RPMI7951 (cell line): ENCODE results near the gene POPDC3. TPM values are rescaled to one million over a fixed set of nuclear protein-coding genes. Genes with fewer than 3 reads are reported as not detected.
"Not testable (repeated sequence)": the region's sequence is repeated elsewhere in the genome, so short reads cannot be mapped to it uniquely, and the experiment has no call there.

Experiments
- DNase-seq: peaks from one replicate; pipeline ENCODE4 v3.0.0-alpha.2; 2012; ENCODE audit warnings: low read depth
- total RNA-seq: library from RNA; depleted of rRNA; stranded (reverse); fragments of >200 nt; shearing (Covaris generic); gene quantifications from 2 replicates; pipeline ENCODE4 v1.2.3, GENCODE V29; 2014

POPDC3 gene
- total RNA-seq, 1 experiment from 2014 or later, result 66.4 TPM

DNA sequence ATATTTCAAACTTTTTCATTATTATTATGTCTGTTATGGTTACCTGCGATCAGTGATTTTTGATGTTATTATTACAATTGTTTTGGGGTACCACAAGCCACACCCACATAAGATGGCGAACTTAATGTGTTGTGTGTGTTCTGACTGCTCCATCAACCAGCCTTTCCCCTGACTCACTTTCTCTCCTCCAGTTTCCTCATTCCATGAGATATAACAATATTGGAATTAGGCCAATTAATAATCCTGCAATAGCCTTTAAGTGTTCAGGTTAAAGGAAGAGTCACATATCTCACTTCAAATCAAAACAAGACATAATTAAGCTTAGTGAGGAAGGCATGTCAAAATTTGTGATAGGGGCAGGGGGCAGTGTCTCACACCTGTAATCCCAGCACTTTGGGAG, 16.3 kb upstream of the POPDC3 start:
- no peak for DNase-seq

DNA sequence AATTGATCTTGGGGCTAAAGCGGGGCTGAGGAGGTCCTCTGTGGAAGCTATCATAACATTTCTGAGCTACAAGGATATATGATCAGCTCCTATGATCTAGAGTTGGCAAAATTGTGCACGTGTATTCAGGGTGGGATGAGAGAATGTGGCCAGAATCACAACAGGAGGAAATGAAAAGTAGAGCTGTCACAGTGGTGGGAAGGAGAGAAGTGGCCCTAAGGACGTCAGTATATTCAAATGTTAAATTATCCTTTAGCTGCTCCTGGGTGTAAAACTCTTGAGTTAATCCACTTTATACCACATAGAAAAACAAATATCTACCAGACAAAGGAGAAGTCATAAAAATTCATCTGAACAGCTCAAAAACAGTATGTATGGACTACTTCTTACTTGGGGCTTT, 14.8 kb upstream of the POPDC3 start:
- no peak for DNase-seq

DNA sequence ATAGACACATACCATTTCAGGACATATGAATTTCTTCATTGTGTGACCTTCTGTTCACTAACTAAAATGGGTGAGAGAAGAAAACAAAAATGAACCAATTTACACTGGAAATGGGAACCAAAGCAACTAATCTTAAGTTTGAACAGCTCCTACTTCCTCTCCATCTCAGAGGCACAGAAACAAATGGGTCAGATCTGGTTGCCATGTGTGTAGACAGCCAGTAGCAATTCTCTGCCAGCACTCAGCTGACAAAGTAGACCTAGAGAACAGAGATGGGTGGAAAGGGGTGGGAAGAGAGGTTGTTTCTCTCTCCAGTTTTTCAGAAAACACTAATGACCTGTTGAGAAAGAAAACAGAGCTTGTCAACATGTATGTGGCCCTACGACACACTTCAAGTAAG, 14.3 kb upstream of the POPDC3 start:
- DNase-seq, result no peak

DNA sequence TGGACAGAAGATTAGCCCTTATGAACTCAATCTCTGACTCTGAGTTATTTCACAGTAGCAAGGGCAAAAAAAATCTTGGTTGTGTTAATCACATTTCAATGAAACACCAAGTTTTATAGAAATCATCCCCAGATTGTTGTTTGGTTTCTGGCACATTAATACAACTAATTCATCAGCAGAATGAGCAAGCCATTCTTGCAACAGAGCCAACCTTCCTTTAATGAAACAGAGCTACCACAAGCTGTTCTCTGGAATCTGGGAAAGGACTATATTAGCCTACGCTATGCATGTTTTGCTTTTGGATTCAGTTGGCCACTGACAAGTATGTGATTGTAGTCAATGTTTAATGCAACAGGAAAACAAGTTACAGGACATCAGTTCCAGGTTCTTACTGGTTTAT, 13.8 kb upstream of the POPDC3 start:
- no peak for DNase-seq

DNA sequence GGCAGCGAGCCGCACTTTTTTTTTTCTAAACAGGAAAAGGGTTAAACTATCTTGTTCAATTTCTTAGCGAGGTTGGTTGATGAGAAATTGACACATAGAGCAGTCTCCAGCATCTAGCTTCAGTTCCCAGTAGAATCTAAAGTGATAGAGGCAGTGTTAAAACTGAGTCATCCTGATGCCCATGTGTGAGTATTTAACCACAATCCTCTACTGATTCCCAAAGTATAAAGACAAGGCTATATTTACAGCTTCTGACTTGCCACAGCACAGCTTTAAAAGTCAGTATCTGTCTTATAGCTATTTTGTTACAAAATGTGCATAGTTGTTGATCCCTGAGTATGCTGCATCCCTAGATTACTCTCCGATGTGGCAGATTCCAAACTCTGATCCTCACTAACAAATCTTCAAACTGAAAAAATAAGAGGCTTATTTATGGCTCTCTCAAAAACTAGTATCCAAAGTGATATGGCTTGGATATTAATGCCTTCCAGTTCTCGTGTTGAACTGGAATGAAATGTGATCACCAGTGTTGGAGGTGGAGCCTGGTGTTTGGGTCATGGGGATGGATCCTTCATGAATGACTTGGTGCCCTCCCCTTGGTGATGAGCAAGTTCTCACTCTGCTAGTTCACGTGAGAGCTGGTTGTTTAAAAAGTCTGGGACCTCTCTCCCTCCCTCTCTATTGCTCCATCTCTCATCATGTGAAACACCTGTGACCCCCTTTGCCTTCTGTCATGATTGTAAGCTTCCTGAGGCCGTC, 13.1 kb upstream of the POPDC3 start:
- peak; percentile 78 for DNase-seq

DNA sequence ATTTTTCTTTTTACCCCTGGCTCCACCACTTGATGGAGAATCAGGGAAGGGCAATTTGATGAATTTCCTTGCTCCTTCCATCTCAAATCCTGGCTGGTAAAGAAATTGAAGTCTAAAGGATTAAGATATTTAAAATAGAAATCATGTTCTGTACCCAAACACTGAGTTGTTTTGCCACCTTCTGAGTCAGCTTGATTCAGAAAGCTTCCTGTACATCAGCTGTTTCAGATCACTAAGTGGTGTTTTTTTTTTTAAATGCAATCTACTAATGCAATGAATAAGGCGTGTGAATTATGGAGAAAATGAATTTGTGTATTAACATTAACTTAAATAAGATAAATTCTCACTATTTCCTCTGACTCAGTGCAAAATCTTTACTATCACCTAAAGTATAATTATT, 11.5 kb upstream of the POPDC3 start:
- DNase-seq, result no peak

DNA sequence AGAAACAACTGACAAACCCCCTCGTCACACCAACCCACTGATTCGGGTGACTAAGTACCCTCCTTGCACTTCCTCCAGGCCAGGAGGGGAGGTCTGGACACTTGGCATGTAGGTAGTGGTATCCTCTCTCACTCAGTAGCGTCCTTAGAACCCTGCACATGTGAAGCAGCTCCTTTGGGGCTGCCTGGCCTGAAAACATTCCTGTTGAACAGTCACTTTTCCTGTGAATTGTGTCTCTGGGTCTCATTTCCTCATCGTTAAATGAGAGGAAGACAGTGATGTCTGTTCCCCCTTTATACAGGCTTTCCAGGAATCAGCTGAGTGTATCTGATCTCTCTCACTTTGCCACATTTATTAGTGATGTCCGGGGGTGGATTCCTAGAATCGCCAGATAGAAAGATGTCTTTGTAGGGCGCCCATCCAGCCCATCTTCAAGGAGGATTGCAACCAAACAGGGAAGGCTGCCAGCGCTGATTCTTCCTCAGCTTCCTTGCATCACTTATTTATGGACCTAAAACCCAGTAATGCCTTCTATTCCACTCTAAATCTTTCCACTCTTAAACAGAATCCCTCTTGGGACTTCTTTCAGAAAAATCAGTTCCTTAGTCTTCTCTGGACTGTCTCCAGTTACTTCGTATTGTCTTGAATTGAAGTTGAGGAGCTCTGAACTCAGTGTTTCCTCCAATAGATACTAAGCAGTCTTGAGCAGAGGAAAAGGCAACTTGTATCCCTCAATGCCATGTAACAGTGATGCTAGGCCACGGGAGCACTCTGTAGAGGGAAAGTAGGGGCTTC, 9.4 kb upstream of the POPDC3 start:
- DNase-seq, result no peak

DNA sequence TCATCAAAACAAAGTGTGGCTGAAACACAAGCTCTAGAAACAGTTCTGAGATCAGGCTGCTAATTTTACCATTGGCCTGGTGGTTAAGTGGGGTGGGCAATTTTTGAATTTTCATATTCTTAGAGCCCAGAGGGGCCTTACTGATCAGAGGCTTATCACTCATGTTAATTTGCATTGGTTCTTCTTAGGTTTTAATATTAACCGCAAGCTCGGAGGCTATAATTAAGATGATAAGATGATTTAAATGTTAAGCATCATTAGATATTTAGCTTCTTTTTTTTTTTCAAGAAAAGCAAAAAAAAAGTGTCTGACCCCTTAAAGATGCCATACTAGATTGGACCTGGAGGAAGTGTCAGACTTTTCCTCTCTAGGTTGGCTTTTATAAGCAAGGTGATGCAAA, 8.4 kb upstream of the POPDC3 start:
- DNase-seq, result no peak

DNA sequence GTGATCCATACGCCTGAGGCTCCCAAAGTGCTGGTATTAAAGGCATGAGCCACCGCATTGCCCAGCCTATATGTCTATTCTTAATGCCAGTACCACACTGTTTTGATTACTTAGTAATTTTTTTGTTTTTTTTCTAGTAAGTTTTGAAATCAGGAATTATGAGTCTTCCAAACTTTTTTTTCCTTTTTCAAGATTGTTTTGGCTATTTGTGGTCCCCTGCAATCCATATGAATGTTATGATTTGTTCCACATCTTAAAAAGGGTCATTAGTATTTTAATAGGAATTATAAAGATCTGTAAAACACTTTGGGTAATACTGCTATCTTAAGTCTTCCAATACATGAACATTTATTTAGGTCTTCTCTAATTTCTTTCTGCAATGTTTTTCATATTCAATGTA, 6.8 kb upstream of the POPDC3 start:
- DNase-seq, result no peak

DNA sequence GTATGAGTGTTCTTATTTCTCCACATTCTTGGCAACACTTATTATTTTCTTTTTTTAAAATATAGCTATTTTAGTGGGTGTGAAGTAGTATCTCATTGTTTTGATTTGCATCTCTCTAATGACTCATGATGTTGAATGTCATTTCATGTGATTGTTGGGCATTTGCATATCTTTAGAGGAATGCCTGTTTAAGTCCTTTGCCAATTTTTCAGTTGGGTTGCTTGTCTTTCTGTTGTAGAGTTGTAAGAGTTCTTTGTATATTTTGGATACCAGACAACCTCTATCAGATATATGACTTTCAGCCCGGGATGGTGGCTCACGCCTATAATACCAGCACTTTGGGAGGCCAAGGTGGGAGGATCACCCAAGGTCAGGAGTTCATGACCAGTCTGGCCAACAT, 5.1 kb upstream of the POPDC3 start:
- DNase-seq, result peak; percentile 16

DNA sequence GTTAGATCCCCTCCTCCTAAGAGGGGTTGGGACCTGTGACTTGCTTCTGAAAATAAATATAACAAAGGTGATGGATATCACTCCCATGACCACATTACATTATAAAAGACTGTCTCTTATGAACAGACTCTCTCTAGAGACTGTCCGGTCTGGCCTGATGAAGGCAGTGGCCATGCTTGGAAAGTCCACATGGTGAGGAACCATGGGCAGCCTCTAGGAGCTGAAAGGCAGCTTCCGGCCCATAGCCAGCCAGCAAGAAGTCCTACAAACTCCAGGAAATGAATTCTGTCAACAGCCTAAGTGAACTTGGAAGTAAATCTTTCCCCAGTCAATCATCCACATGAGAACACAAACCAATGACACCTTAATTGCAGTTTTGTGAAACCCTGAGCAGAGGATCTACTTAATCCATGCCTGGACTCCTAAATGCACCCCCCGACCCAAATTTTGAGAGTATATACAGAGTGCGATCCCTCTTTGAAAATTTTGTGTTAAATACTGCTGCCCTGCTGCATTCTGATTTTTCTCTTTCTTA, 2.2 kb upstream of the POPDC3 start:
- no peak for DNase-seq

DNA sequence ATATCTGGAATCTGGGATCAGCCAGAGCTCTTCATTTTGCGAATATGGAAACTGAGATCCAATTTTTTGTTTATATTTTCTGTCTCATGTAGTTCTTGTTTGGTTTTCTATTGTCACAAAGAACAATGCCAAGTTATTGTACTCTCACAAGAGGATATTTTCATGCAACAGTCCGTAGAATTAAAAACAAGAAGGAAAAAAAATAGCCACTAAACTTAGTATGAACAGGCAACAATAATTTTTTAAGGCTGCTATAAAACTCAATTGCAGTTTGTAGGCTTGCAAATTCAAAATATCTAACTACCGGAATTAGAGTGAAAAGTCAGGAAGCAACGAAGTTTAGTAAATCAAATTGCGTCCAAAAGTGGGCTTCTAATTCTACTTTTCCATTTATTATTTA, 1.2 kb downstream of the POPDC3 start:
- DNase-seq, result no peak

DNA sequence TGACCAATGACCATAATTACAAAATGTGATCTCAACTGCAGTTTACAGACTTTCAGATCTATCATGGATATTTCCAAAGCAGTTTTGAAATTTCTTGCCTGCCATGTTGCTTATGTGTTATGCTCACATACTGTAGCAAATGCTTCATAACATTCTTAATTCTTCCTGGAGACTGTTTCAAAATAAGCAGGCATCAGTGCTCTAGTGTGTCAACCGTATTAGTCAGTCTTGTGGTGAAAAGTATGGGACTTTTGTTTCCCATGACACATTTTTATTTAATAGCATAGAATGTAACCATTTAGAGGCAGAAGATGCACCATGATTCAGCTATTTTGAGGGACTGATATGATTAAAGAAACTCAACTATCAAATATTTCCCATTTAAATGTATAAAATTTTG, 1.7 kb downstream of the POPDC3 start:
- peak; percentile 86 for DNase-seq

DNA sequence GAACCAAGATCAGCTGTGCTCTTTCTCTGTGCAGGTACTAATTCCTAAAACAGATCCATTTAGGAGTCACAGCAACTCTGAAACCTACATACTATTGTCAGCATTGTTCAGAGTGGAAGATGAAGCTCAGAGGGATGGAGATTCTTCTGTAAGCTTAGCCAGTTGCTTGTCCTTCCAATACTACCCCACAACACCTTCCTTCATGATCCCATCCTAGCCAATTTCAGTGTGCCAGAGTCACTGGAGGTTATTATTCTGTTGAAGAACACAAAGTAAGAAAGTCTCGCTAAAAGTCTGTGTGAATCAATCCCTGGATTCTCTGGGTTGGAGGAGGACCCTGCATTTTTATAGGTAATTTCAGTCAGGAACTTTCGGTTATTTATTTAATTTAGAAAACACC, 2.3 kb downstream of the POPDC3 start:
- no peak for DNase-seq

DNA sequence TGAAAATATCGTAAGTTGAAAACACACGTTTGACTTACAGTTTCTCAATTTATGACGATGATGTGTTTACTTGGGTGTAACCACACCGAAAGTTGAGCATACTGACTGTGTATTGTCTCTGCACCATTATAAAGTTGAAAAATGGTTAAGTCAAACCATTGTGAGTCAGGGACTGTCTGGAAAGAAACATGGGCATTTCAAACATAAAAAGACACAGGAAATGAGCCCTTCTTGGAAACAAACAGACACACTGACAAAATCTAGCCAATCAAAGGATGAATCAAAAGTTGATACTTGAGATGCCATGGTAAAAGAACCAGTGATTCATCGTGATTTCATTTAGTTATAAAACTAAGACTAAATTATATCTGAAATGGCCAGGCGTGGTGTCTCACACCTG, 5.3 kb downstream of the POPDC3 start:
- DNase-seq, result peak; percentile 89

DNA sequence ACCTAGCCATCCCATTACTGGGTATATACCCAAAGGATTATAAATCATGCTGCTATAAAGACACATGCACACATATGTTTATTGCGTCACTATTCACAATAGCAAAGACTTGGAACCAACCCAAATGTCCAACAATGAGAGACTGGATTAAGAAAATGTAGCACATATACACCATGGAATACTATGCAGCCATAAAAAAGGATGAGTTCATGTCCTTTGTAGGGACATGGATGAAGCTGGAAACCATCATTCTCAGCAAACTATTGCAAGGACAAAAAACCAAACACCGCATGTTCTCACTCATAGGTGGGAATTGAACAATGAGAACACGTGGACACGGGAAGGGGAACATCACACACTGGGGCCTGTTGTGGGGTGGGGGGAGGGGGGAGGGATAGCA, 7.3 kb downstream of the POPDC3 start:
- not testable (repeated sequence) for DNase-seq

DNA sequence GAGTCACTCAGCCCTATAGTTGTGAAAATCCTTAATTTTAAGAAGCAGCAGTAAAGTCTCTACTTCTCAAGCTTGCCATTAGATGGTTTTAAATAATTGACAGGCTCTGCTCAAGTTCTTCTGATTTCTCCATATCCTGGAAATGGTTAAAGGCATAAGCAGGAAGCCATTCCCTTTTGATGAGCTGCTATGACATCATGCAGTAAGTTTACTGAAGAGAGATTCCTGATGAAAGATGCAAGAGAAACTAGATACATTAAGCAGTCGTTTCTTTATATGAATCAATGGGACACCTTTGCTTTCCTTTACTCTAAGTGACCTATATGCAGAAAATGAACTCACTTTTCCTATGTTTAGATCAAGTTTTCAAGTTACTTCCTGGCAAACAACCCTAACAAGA, 9.8 kb downstream of the POPDC3 start:
- peak; percentile 11 for DNase-seq

DNA sequence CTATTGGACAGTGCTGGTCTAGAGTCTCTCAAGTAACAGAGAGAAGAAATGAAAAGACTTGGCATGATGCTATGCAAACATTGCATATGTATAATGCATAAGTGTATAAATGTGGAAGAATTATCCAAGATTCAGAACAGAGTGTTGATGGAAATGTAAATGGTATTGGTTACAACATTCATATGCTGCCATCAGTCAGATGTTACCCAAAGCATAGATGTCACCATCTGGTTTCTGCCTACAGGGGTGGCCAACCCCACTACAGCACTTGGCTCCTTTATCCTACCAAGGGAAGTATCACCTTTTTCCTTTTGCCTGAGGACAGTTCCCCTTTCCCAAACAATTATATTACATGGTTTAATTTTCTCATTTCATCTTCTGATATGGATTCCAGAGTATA, 11.9 kb downstream of the POPDC3 start:
- DNase-seq, result no peak

DNA sequence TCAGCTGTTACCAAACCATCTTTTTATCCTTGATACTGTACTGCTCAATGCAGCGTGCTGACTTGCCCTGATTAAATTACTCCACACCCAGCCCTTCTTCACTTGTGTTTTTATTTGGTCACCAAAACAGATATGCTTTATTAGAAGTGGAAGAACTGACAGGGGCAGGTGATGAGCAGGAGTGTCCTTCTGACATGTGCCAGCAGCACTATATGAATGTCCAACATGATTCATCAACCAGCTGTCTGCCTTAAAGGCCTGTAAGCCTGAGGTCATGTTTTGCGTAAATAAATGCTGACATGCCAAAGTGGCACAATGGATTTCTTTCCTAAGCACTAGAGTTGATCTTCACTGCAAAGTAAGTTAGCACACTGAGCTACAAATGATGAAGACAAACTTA, 15.4 kb downstream of the POPDC3 start:
- DNase-seq, result peak; percentile 73

DNA sequence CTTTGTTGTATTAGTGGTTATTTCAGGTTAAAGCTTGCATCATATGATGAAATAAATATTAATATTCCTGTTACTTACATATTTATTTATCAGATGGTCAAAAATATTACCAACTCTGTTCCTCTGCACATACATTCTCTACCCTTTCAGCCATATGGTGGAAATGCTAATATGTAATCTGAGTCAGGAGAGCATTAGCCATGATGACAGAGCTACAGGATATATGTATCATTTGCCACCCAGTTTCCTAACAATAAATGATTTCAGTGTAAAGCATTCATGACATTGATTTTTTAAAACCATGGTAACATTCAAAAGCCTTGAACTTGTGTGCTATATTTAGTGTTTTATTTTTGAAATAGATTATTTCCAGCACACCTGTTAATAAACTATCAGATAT, 16.6 kb downstream of the POPDC3 start:
- DNase-seq, result no peak

DNA sequence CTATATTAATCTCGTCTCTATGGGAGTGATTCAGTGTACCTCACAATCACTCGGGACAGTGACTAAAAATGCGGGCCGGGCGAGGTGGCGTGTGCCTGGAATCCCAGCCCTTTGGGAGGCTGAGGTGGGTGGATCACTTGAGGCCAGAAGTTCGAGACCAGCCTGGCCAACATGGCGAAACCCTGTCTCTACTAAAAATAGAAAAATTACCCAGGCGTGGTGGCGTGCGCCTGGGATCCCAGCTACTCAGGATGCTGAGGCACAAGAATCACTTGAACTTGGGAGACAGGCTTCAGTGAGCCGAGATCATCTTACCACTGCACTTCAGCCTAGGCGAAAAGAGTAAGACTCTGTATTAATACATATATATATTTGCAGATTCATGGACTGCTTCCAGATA, 17.4 kb downstream of the POPDC3 start:
- no peak for DNase-seq

DNA sequence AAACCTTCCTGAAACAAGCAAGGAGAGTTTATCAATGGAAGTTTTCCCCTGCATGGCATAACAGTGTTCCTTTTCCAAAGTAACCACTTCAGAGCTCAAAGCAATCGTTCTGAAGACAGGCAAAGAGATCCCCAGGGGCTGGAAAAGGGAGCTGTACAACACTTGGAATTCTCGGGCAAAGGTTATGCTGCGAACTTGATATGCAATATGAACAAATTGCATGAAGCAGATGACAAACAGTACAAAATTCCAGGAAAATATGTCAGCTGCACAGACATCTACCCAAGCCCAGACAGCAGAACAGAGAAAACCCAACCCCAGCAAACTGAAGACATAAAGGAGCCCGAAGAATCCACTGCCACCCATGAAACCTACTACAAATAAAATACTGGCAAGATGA, 18.4 kb downstream of the POPDC3 start:
- DNase-seq, result no peak

DNA sequence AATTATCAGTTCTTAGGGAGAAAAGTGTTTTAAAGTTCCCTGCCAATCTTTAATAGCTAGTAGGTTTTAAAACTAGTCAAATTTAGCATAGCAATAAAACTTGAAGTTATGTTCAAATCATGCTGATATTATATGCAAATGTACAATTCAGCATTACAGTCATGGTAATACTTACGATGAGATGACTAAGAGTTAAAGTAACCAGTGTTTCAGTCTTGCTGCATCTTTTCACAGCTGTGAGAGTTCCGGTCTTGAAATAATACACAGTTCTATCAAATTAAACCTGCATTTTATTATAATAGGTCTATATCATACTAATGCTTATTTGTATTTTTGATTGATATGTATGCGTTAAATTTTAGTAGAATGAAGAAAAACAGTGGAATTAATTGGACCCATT, 26.1 kb downstream of the POPDC3 start:
- no peak for DNase-seq
